Tongue (tissue), 2 donors: ENCODE data around the gene RNU1-1. TPM values are rescaled to one million over a fixed set of nuclear protein-coding genes. Genes with fewer than 3 reads are reported as not detected.
"Not testable (repeated sequence)": the region's sequence is repeated elsewhere in the genome, so short reads cannot be mapped to it uniquely, and the experiment has no call there.

Source experiments
- DNase-seq: peaks from one replicate; pipeline ENCODE4 v3.0.0-alpha.2; 2015
- total RNA-seq: library from RNA; depleted of rRNA; stranded (reverse); fragments of >200 nt; gene quantifications from one replicate; pipeline ENCODE4 v1.2.3, GENCODE V29; 2014

RNU1-1 gene
- total RNA-seq, 1 donor from 2014 or later: under 0.01 TPM

GRCh38 chr1:16521679-16522078 is 7.6 kb upstream of the RNU1-1 start:
- DNase-seq: not testable (repeated sequence)

GRCh38 chr1:16521288-16521583 is 7.2 kb upstream of the RNU1-1 start:
- DNase-seq: no peak

GRCh38 chr1:16520435-16521287 is 6.6 kb upstream of the RNU1-1 start:
- DNase-seq: peak; percentile 10

GRCh38 chr1:16519255-16519951 is 5.3 kb upstream of the RNU1-1 start:
- DNase-seq: not testable (repeated sequence)

- DNase-seq: not testable (repeated sequence)
Measured at GRCh38 chr1:16518913-16519254, 4.8 kb upstream of the RNU1-1 start.

- not testable (repeated sequence) for DNase-seq
Measured at GRCh38 chr1:16516694-16517410, 2.8 kb upstream of the RNU1-1 start.

- peak; percentile 92 for DNase-seq
Measured at GRCh38 chr1:16513412-16514106, 526 bp downstream of the RNU1-1 start.

GRCh38 chr1:16512624-16513411 is 1.3 kb downstream of the RNU1-1 start:
- not testable (repeated sequence) for DNase-seq

GRCh38 chr1:16511926-16512325 is 2.2 kb downstream of the RNU1-1 start:
- not testable (repeated sequence) for DNase-seq

- DNase-seq: not testable (repeated sequence)
Measured at GRCh38 chr1:16508861-16509445, 5.1 kb downstream of the RNU1-1 start.

- DNase-seq: not testable (repeated sequence)
Measured at GRCh38 chr1:16506364-16507136, 7.5 kb downstream of the RNU1-1 start.

GRCh38 chr1:16505870-16506269 is 8.2 kb downstream of the RNU1-1 start:
- not testable (repeated sequence) for DNase-seq

GRCh38 chr1:16503494-16503893 is 10.6 kb downstream of the RNU1-1 start:
- DNase-seq: no peak

GRCh38 chr1:16501446-16501845 is 12.6 kb downstream of the RNU1-1 start:
- not testable (repeated sequence) for DNase-seq

- DNase-seq: not testable (repeated sequence)
Measured at GRCh38 chr1:16500975-16501374, 13.1 kb downstream of the RNU1-1 start.

GRCh38 chr1:16500466-16500865 is 13.6 kb downstream of the RNU1-1 start:
- not testable (repeated sequence) for DNase-seq

- peak; percentile 96 for DNase-seq
Measured at GRCh38 chr1:16498573-16499413, 15.3 kb downstream of the RNU1-1 start.

GRCh38 chr1:16498047-16498446 is 16.0 kb downstream of the RNU1-1 start:
- not testable (repeated sequence) for DNase-seq

GRCh38 chr1:16497474-16497904 is 16.6 kb downstream of the RNU1-1 start:
- not testable (repeated sequence) for DNase-seq
